ENCODE results near the gene MYOCD.

MYOCD gene

GRCh38 chr17:12712941-12713340, 47.3 kb downstream of the MYOCD start:
- DNase-seq (ENCODE audit: low read depth in 2 of 2) = no peak

GRCh38 chr17:12719948-12720347, 54.3 kb downstream of the MYOCD start:
- DNase-seq (ENCODE audit: low read depth in 2 of 2) = no peak

- no peak for DNase-seq (ENCODE audit: low read depth in 2 of 2)
These were observed 55.9 kb downstream of the MYOCD start for GRCh38 chr17:12721581-12721980.

DNA sequence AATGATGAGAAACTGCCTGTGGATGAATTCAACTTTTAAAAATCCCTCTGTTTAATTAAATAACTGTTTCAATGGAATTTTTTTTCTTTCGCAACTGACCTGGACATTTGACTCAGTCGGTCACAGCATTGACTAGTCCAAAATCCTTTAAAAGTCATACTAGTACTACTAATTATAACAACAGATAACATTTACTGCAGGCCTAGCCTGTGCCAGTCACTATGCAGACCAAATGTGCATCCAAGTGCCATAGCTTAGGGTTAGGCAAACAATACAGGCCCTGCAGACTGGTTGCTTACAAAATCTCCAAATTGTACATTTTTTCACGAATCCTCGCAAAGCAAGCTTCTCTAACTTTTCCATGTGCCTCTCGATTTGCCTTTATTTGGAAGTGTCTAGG, 56.6 kb downstream of the MYOCD start:
- no peak for DNase-seq (ENCODE audit: low read depth in 2 of 2)

DNA sequence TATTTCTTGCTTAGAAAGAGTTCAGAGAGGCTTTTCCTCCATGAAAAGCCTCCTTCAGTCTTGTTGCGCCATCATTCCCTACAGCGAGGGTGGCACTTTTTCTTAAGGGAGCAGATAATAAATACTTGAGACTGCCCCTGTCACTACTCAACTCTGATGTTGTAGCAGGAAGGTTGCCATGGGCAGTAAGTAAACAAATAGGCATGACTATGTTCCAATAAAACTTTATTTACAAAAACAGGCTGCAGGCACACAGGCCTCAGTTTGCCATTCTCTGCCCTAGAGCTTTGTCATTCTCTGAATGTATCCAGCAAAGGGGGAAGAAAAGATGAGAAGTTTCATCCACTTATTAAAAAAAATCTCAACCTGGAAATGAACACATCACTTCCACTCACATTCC, 60.4 kb downstream of the MYOCD start:
- no peak for DNase-seq (ENCODE audit: low read depth in 2 of 2)

DNA sequence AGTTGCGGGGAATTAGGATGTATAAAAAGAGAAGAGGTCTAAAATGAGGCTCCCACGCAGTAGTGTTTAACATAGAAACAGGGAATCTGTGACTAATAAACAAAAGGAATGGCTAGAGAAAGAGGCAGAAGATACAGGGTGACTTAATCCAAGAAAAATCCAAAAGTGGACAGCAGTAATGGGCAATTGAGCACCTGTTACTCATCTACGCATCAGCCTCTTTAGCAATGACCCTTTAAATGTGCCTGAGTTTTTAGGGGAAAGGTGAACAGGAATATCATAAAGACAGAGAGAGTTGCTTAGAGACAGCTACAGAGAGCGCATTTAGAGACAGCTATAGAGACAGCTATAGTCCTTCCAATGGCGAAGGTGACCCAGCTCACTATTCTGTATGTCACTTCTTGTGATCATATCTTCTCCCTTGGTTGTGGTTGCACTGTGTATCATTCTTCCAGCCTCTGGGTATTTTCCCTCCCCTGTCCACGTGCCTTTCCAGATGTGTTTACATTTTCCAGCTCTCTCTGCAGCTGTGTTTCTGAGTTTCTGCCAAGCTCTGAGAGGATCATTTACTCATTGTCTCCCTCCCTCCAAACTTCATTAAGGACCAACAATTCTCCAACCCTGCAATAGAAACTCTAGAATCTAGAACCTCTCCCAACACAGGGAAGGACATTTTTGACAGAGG, 61.5 kb downstream of the MYOCD start:
- DNase-seq (ENCODE audit: low read depth in 2 of 2) = no peak

GRCh38 chr17:12727881-12728280, 62.2 kb downstream of the MYOCD start:
- DNase-seq (ENCODE audit: low read depth in 2 of 2) = no peak

DNA sequence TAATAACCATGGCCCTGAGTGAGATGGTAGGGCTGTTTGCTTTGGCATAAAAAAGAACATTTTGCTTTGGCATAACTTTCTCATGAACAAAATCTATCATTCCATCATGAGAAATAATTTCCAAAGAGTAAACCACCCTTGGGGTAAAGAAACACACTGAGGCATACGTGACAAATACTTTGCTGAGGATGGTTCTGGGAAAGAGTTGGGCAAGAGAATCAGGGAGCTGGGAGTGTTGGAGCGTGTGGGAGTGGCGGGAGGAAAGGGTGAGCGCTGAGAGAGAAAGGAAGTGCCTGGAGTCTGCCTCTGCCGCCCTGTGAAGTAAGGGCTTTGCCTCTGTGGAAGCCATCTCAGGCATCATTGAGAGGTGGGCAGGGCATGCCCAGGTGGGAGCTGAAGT, 63.4 kb downstream of the MYOCD start:
- DNase-seq (ENCODE audit: low read depth in 2 of 2) = no peak

DNA sequence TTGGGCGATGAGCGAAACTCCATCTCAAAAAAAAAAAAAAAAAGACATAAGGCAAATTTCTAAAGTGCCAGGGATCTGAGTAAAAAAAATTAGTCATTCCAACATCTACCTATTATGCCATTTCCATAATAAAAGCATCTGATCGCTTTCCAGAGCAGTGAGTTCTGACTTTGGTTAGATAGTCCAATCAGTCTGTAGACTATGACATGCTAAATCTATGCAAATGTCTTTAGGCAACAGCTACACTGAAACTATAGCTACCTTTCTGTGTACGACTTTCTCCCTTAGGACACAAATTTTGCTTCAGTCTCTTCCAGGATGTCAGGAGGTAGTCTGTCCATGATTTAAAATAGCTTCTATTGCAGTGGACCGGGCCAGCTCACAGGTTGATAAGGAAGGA, 64.7 kb downstream of the MYOCD start:
- DNase-seq (ENCODE audit: low read depth in 2 of 2) = no peak

DNA sequence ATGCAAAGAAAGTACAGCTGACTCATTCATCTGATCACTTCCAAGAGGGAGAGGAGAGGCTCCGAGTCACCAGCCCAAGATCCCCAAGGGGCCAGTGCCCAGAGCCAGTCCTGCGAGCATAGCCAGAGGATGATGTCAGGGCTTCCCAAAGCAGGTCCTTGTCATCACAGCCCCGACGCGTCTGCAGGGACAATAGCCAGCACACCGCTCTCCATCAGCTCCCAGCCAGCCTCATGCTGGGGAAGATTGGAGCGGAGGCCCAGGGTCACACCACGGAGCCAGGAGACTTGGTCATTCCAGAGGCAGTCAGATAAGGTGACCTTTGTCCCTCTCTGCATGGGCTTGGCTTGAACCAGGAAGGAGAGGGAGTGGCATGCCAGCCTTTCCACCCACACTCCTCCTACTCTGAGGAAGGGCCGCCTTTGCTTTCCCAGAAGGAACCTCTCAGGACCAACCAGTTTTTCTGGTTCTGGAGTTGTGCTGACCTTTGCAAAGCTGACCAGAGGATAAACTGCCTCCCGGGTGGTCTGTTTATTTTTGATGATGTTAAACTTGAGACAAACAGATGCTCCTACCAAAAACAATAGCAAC, 65.3 kb downstream of the MYOCD start:
- DNase-seq (ENCODE audit: low read depth in 2 of 2) = no peak

DNA sequence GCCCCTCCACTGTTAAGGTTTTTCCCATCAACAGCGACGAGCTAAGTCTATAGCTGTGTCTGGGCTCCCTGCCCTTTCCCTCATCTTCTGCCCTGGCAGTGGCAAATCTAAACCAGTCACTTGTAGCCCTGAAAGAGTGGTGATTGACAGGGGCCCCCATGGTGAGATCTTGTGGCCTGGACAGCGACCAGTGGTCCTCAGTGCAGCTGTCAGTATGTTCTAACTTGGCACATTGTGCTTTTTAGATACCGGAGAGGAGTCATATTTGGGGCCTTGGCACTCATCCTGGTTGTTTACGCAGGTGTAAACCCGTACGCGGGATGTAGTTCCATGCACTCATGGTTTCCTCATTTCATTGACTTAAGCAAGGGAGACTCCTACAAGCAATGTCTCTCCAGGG, 66.1 kb downstream of the MYOCD start:
- no peak for DNase-seq (ENCODE audit: low read depth in 2 of 2)

DNA sequence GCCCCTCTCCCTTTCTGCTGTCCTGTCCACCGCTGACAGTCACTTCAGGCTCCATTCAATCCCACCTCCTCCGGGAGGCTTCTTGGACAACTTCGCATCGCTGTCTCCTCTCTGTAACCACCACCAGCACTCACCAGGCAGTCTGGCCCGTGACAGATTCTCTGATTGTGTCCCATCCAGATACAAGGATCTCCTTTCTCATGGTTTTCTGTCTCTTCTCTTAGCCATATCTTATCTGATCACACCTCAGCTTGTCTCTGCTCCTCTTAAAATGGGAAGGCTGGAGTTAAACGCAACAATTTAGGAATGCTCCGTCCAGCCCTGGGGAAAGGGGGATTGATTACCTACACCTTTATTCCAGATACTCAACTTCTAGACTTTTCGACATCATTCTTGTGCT, 66.7 kb downstream of the MYOCD start:
- no peak for DNase-seq (ENCODE audit: low read depth in 2 of 2)

GRCh38 chr17:12734926-12735325, 69.2 kb downstream of the MYOCD start:
- DNase-seq (ENCODE audit: low read depth in 2 of 2) = no peak

- DNase-seq (ENCODE audit: low read depth in 2 of 2) = no peak
These were observed 69.8 kb downstream of the MYOCD start for GRCh38 chr17:12735517-12735916.

DNA sequence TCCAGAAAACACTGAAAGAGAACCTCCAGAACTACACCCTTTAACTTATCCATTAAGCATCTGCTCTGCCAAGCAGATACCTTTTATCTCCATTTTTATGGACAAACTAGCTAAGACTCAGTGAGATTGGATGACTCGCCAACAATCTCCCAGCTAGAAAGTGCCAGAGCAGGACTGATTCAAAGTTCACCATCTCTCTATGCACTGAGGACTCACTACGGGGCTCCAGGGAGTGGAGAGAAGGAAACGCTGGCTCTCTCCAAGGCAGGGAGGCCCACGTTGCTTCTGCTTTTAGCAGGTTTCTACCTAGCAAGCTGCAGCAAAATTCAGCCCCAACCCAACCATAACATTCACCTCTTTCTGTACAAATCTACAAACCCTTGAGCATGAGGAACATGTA, 70.8 kb downstream of the MYOCD start:
- no peak for DNase-seq (ENCODE audit: low read depth in 2 of 2)

DNA sequence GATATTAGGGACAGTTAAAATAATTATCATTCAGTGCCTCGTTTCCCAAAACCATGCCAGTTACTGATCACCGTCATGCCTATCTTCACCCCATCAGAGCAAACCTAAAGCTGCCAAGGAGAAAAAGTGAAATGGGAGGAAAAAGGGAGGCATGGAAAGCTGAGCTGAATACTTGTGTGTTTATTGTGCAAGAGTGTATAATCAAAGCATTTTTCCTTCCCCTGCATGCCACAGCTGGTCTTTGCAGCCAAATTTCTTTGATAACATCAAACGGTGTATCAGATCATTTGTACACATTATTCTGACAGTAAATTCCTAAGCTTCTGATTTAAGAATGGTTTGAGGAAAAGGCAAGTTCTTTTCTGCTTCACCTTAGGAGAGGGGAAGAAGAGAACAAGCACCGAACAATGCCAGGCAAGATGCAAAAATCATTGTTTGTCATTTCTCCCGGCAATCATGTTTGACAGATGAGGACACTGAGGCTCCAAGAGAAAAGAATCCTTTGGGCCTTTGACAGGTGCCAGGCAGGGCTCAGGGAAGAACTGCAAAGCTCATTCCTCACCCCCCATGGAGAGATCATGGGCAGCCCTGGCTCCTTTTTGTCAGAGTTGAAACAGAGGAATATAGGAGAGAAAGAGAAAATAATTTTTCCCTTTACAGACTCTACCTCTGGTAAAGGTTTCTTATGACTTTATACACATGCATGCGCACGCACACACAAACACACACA, 72.2 kb downstream of the MYOCD start:
- no peak for DNase-seq (ENCODE audit: low read depth in 2 of 2)

GRCh38 chr17:12738624-12739023, 72.9 kb downstream of the MYOCD start:
- DNase-seq (ENCODE audit: low read depth in 2 of 2) = no peak

- no peak for DNase-seq (ENCODE audit: low read depth in 2 of 2)
These were observed 73.8 kb downstream of the MYOCD start for GRCh38 chr17:12739500-12739899.

DNA sequence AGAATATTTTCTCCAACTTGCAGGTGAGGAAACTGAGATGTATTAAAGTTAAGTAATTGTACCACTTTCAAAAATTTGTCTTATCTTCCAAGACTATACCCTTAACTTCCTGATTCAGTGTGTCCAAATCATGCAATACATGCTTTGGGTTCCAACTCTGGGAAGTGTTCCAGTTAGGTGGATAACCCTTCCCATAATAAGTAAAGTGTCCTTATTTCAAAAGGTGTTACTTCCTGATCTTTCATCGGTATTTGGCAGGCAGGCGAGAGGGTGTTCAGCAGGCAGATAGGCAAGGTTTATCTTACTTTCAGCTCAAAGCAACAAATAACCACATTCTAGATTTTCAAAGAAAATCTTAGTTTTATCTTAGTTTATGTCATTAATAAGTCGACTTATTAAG, 77.4 kb downstream of the MYOCD start:
- no peak for DNase-seq (ENCODE audit: low read depth in 2 of 2)

GRCh38 chr17:12744298-12744697, 78.6 kb downstream of the MYOCD start:
- DNase-seq (ENCODE audit: low read depth in 2 of 2) = no peak

GRCh38 chr17:12744786-12745185, 79.1 kb downstream of the MYOCD start:
- DNase-seq (ENCODE audit: low read depth in 2 of 2) = no peak

DNA sequence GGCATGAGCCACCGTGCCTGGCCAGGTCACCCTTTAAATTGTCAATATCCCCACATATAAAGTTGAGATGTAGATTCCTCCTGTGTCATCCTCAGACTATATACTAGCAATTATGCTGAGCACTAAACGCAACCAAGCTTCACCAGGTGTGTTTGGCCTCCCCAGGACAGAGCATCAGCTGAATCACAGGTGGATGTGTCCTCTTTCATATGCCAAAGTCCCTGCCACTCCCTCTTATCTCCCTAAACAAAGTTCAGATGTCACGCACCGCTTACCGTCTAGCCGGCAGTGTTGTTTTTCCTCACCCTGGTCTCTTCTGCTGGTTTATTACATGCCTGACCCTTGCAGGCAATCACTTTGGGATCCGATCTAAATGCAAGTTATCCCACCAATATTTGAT, 79.8 kb downstream of the MYOCD start:
- no peak for DNase-seq (ENCODE audit: low read depth in 2 of 2)

- DNase-seq (ENCODE audit: low read depth in 2 of 2) = no peak
These were observed 91.1 kb downstream of the MYOCD start for GRCh38 chr17:12756786-12757185.
